ENCODE measurements around the gene TNFAIP8L3.

Gene TNFAIP8L3

DNA sequence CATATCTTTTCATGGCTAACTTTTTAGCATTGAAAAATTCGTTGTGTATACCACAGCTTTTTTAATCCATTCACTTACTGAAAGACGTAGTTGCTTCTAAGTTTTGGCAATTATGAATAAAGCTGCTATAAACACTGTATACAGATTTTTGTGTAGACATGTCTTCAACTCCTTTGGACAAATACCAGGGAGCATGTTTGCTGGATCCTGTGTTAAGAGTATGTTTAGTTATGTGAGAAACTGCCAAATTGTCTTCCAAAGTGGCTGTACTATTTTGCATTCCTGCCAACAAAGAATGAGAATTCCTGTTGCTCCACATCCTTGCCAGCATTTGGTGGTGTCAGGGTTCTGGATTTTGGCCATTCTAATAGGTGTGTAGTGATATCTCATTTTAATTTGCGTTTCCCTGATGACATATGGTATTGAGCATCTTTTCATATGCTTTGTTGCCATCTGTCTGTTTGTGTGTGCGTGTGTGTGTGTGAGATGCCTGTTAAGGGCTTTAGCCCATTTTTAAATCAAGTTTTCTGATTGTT lies 87.5 kb downstream of the TNFAIP8L3 start:
- TF ChIP-seq EZH2phosphoT487 (IDR thresholded peaks at IDR 0.05; ENCODE audit: low read length) (no peak), EZH2 (optimal IDR thresholded peaks at IDR 0.05; ENCODE audit: low read depth, low read length) (no peak)
- TF ChIP-seq, protein P1, sequence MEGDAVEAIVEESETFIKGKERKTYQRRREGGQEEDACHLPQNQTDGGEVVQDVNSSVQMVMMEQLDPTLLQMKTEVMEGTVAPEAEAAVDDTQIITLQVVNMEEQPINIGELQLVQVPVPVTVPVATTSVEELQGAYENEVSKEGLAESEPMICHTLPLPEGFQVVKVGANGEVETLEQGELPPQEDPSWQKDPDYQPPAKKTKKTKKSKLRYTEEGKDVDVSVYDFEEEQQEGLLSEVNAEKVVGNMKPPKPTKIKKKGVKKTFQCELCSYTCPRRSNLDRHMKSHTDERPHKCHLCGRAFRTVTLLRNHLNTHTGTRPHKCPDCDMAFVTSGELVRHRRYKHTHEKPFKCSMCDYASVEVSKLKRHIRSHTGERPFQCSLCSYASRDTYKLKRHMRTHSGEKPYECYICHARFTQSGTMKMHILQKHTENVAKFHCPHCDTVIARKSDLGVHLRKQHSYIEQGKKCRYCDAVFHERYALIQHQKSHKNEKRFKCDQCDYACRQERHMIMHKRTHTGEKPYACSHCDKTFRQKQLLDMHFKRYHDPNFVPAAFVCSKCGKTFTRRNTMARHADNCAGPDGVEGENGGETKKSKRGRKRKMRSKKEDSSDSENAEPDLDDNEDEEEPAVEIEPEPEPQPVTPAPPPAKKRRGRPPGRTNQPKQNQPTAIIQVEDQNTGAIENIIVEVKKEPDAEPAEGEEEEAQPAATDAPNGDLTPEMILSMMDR (IDR thresholded peaks at IDR 0.05; ENCODE audit: low read length) = no peak
- Histone ChIP-seq H3K36me3 (replicated peaks; ENCODE audit: insufficient read depth, low read length) (no peaks in the 10 kb centered on the region; the same call in 1 of the 2 replicates), H3K79me2 (ENCODE audit: low read length) (no peaks in the 10 kb centered on the region), H3K9me3 (replicated peaks; ENCODE audit: insufficient read depth, low read length) (no peaks in the 10 kb centered on the region), H3K27me3 (replicated peaks; ENCODE audit: insufficient read depth, low read length) (no peaks in the 10 kb centered on the region), H2AFZ (ENCODE audit: low read length) (no peak overlapping the region), H3F3A (ENCODE audit: insufficient read depth, low read length) (no peaks in the 10 kb centered on the region), H4K20me1 (ENCODE audit: insufficient read depth, low read length) (no peaks in the 10 kb centered on the region), H3K9me2 (replicated peaks; ENCODE audit: insufficient read depth, low read length) (no peaks in the 10 kb centered on the region), H3K27ac (ENCODE audit: low read length) (no peak overlapping the region), H3K9ac (ENCODE audit: low read length) (no peak overlapping the region), H3K4me1 (ENCODE audit: low read length) (no peaks in the 10 kb centered on the region), H3K4me3 (ENCODE audit: low read length) (no peak overlapping the region), H3K4me2 (ENCODE audit: low read depth, low read length) (no peak overlapping the region)
- no peak for DNase-seq

Measured in MM.1S (cell line).